T-helper 2 cell treated with Interferon-gamma antibody and Interleukin-4, amounts not matched to agents 5 μg/mL and 100 μg/mL, for 36 hours (primary cell): Measurements from ENCODE around the gene PGAP2.

Experiments
- DNase-seq: peaks from one replicate; pipeline ENCODE4 v3.0.0; 2021; ENCODE audit warnings: low spot score
- H3K27ac Mint-ChIP-seq: one replicate; pipeline ENCODE4 v1.8.0; 2021; ENCODE audit warnings: mild to moderate bottlenecking, mixed read lengths
- H3K27me3 Mint-ChIP-seq: one replicate; pipeline ENCODE4 v1.8.0; 2021; ENCODE audit warnings: low read depth, mixed read lengths
- H3K36me3 Mint-ChIP-seq: one replicate; pipeline ENCODE4 v1.8.0; 2021; ENCODE audit warnings: low read depth, mixed read lengths
- H3K4me1 Mint-ChIP-seq: one replicate; pipeline ENCODE4 v1.8.0; 2021; ENCODE audit warnings: low read depth, mixed read lengths
- H3K4me3 Mint-ChIP-seq: one replicate; pipeline ENCODE4 v1.8.0; 2022; ENCODE audit warnings: mild to moderate bottlenecking, moderate library complexity, mixed read lengths
- H3K9me3 Mint-ChIP-seq: one replicate; pipeline ENCODE4 v1.8.0; 2021; ENCODE audit warnings: mixed read lengths

Gene PGAP2

GRCh38 chr11:3816673-3817072, 8.3 kb downstream of the PGAP2 start:
- H3K4me1 Mint-ChIP-seq = no peaks in the 10 kb centered on the region
- H3K4me3 Mint-ChIP-seq = no peak overlapping the region
- DNase-seq = no peak
- H3K27ac Mint-ChIP-seq = no peak overlapping the region
- no peaks in the 10 kb centered on the region for H3K27me3 Mint-ChIP-seq
- no peaks in the 10 kb centered on the region for H3K9me3 Mint-ChIP-seq
- no peaks in the 10 kb centered on the region for H3K36me3 Mint-ChIP-seq

- H3K27ac Mint-ChIP-seq = no peak overlapping the region
- H3K9me3 Mint-ChIP-seq = no peaks in the 10 kb centered on the region
- no peaks in the 10 kb centered on the region for H3K27me3 Mint-ChIP-seq
- H3K4me3 Mint-ChIP-seq = no peak overlapping the region
- DNase-seq = no peak
- H3K4me1 Mint-ChIP-seq = no peaks in the 10 kb centered on the region
- H3K36me3 Mint-ChIP-seq = no peaks in the 10 kb centered on the region
Observed at GRCh38 chr11:3817181-3817800, 8.9 kb downstream of the PGAP2 start.

GRCh38 chr11:3820971-3821370, 12.6 kb downstream of the PGAP2 start:
- Mint-ChIP-seq H3K4me1 (peaks cover 20% of the 10 kb centered on the region), H3K36me3 (peaks cover 19% of the 10 kb centered on the region), H3K4me3 (no peak overlapping the region), H3K27me3 (no peaks in the 10 kb centered on the region), H3K9me3 (no peaks in the 10 kb centered on the region), H3K27ac (no peak overlapping the region)
- DNase-seq = no peak

- Mint-ChIP-seq H3K4me1 (peaks cover 29% of the 10 kb centered on the region), H3K9me3 (no peaks in the 10 kb centered on the region), H3K36me3 (peaks cover 33% of the 10 kb centered on the region), H3K4me3 (no peak overlapping the region), H3K27ac (no peak overlapping the region), H3K27me3 (no peaks in the 10 kb centered on the region)
- no peak for DNase-seq
Observed at GRCh38 chr11:3822312-3822711, 14.0 kb downstream of the PGAP2 start.

- Mint-ChIP-seq H3K36me3 (peaks cover 41% of the 10 kb centered on the region), H3K4me1 (peaks cover 29% of the 10 kb centered on the region), H3K4me3 (no peak overlapping the region), H3K27me3 (no peaks in the 10 kb centered on the region), H3K9me3 (no peaks in the 10 kb centered on the region), H3K27ac (no peak overlapping the region)
- DNase-seq = no peak
Observed at GRCh38 chr11:3823303-3823702, 14.9 kb downstream of the PGAP2 start.

- no peak for DNase-seq
- Mint-ChIP-seq H3K27me3 (no peaks in the 10 kb centered on the region), H3K36me3 (peaks cover 41% of the 10 kb centered on the region), H3K4me1 (peaks cover 29% of the 10 kb centered on the region), H3K4me3 (no peak overlapping the region), H3K27ac (no peak overlapping the region), H3K9me3 (no peaks in the 10 kb centered on the region)
Observed at GRCh38 chr11:3823762-3824506, 15.6 kb downstream of the PGAP2 start.

- DNase-seq = peak; percentile 61
- Mint-ChIP-seq H3K4me1 (peaks cover 29% of the 10 kb centered on the region), H3K27ac (peak overlapping the region; percentile 62), H3K9me3 (no peaks in the 10 kb centered on the region), H3K36me3 (peaks cover 42% of the 10 kb centered on the region), H3K4me3 (no peak overlapping the region), H3K27me3 (no peaks in the 10 kb centered on the region)
Observed at GRCh38 chr11:3824714-3825472, 16.5 kb downstream of the PGAP2 start.

GRCh38 chr11:3825473-3826154, 17.3 kb downstream of the PGAP2 start:
- Mint-ChIP-seq H3K27me3 (no peaks in the 10 kb centered on the region), H3K4me3 (no peak overlapping the region), H3K27ac (peak overlapping the region; percentile 68), H3K9me3 (no peaks in the 10 kb centered on the region), H3K4me1 (peaks cover 32% of the 10 kb centered on the region), H3K36me3 (peaks cover 48% of the 10 kb centered on the region)
- no peak for DNase-seq

- Mint-ChIP-seq H3K27ac (no peak overlapping the region), H3K4me1 (peaks cover 38% of the 10 kb centered on the region), H3K9me3 (no peaks in the 10 kb centered on the region), H3K27me3 (no peaks in the 10 kb centered on the region), H3K4me3 (no peak overlapping the region), H3K36me3 (peaks cover 58% of the 10 kb centered on the region)
- DNase-seq = no peak
Observed at GRCh38 chr11:3826721-3827120, 18.4 kb downstream of the PGAP2 start.

GRCh38 chr11:3827434-3828186, 19.2 kb downstream of the PGAP2 start:
- H3K9me3 Mint-ChIP-seq = no peaks in the 10 kb centered on the region
- no peak overlapping the region for H3K4me3 Mint-ChIP-seq
- DNase-seq = no peak
- peaks cover 59% of the 10 kb centered on the region for H3K36me3 Mint-ChIP-seq
- peaks cover 46% of the 10 kb centered on the region for H3K4me1 Mint-ChIP-seq
- H3K27me3 Mint-ChIP-seq = no peaks in the 10 kb centered on the region
- no peak overlapping the region for H3K27ac Mint-ChIP-seq

- Mint-ChIP-seq H3K9me3 (no peaks in the 10 kb centered on the region), H3K4me3 (no peak overlapping the region), H3K4me1 (peaks cover 57% of the 10 kb centered on the region), H3K27ac (no peak overlapping the region), H3K36me3 (peaks cover 65% of the 10 kb centered on the region), H3K27me3 (no peaks in the 10 kb centered on the region)
- DNase-seq = no peak
Observed at GRCh38 chr11:3830088-3830487, 21.7 kb downstream of the PGAP2 start.

GRCh38 chr11:3830730-3831129, 22.4 kb downstream of the PGAP2 start:
- no peaks in the 10 kb centered on the region for H3K27me3 Mint-ChIP-seq
- H3K4me1 Mint-ChIP-seq = peaks cover 58% of the 10 kb centered on the region
- H3K27ac Mint-ChIP-seq = peak overlapping the region; percentile 65
- DNase-seq = no peak
- H3K36me3 Mint-ChIP-seq = peaks cover 66% of the 10 kb centered on the region
- H3K4me3 Mint-ChIP-seq = no peak overlapping the region
- H3K9me3 Mint-ChIP-seq = no peaks in the 10 kb centered on the region
